Measurements from ENCODE around the gene GTF2IRD1. TPM values are rescaled to one million over a fixed set of nuclear protein-coding genes. Genes with fewer than 3 reads are reported as not detected.
"Not testable (repeated sequence)": the region's sequence is repeated elsewhere in the genome, so short reads cannot be mapped to it uniquely, and the experiment has no call there.

The GTF2IRD1 gene
- polyA plus RNA-seq, 1 donor from 2014 or later: not detected

- no peaks in the 10 kb centered on the region for H3K9me3 Mint-ChIP-seq
- H3K27ac Mint-ChIP-seq: no peak overlapping the region
- peaks cover 1% of the 10 kb centered on the region for H3K27me3 Mint-ChIP-seq
- H3K4me3 Mint-ChIP-seq: no peak overlapping the region
- no peaks in the 10 kb centered on the region for H3K4me1 Mint-ChIP-seq
- peaks cover 2% of the 10 kb centered on the region for H3K36me3 Mint-ChIP-seq
Measured at GRCh38 chr7:74561898-74562613, 108.3 kb downstream of the GTF2IRD1 start.

- H3K9me3 Mint-ChIP-seq, H3K27me3 Mint-ChIP-seq, H3K27ac Mint-ChIP-seq, H3K4me3 Mint-ChIP-seq, H3K4me1 Mint-ChIP-seq, H3K36me3 Mint-ChIP-seq: not testable (repeated sequence)
Measured at GRCh38 chr7:74563639-74564038, 109.9 kb downstream of the GTF2IRD1 start.

DNA sequence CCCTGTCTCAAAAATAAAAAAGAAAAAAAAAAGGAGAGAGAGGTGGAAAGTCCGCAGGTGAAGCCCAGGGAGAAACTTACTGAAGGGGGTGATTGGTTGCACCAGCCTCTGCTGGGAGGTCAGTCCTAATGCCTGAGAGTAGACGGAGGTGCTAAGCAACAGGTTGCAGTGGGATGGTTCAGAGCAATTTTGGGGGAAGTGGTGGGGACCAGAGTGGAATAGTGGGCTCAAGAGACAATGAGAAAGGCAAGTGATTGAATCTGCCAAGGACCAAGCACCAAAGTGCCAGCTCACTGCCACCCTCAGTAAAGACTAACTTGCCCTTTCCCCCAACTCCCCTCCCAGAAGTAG, 113.6 kb downstream of the GTF2IRD1 start:
- Mint-ChIP-seq H3K27me3 (peaks cover 10% of the 10 kb centered on the region), H3K36me3 (no peaks in the 10 kb centered on the region), H3K4me3 (no peak overlapping the region), H3K27ac (no peak overlapping the region), H3K9me3 (no peaks in the 10 kb centered on the region), H3K4me1 (peaks cover 0 to under 1% (median 0%) of the 10 kb centered on the region in 3 donors)

DNA sequence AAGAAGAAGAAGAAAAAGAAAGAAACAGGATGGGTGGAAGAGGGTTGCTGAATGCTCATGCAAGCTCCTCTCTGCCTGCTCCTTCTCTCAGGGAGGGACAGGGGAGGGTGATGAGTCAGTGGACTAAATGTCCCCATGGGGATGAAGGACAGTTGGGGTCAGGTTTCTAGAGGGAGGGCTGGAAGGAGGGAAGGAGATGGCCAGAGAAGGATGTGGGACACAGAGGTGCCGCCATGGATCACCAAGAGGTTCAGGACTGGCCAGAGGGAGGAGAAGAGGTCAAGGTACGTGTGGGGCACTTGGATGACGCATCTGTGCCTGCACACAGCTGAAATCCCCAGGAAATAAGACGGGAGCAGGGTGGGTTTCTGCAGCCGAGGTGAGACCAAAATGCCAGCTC, 115.0 kb downstream of the GTF2IRD1 start:
- Mint-ChIP-seq H3K9me3 (no peaks in the 10 kb centered on the region), H3K27ac (no peak overlapping the region), H3K4me3 (no peak overlapping the region), H3K36me3 (peaks cover 3% of the 10 kb centered on the region), H3K27me3 (peaks cover 10% of the 10 kb centered on the region), H3K4me1 (peaks cover 0 to 6% (median 0%) of the 10 kb centered on the region in 3 donors)

DNA sequence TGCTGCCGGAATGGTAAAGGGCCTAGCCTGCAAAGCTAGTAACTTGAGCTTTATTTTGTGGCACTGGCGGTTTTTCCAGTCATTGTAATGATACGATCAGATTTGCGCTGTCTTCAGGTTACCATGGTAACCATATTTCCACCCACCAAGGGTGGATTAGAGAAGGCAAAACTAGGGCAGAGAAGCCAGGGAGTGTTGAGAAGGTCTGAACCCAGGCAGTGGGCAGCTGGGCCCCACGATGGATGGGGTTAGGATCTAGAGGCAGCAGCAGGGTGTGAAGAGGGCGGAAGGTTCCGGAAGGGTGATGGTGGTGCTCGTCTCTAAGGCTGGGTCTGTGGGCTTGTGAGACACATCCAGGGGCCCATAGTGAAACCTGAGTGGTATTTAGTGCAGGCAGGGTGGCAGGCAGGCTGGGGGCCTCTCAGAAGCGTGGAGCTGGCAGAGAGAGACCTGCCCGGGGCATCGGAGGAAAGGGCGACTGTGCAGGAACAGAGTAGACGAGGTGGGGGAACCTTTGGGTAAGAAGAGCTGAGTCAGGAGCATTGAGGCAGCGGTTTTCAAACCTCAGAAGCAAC, 115.9 kb downstream of the GTF2IRD1 start:
- Mint-ChIP-seq H3K4me3 (no peak overlapping the region), H3K36me3 (peaks cover 3% of the 10 kb centered on the region), H3K27ac (no peak overlapping the region), H3K4me1 (peaks cover 0 to 6% (median 0%) of the 10 kb centered on the region in 3 donors), H3K9me3 (no peaks in the 10 kb centered on the region), H3K27me3 (peaks cover 10% of the 10 kb centered on the region)

DNA sequence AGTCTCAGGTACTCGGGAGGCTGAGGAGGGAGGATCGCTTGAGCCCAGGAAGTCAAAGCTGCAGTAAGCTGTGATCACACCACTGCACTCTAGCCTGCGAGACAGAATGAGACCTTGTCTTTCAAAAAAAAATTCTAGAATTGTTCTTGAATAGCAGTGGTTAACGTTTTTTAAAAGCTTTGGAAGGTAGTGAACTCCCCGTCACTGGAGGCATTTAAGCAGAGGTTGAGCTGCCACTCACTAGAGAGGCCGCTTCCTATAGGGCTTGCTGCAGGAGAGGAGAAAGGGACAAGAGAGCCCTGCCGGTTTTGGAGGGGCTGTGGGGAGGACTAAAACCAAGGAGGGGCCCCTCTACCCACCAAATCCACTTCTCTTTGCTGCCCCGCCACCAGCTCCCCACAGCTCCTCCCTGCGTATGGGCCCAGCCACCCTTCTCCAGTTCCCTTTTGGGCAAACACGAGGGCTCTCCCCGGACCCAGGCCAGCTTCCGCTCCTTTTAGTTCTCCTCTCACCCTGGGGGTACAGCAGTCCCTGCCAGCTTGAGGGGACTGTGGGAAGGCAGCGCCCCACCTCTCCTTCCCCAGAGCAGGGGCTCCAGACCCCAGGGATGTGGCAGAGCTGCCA, 116.9 kb downstream of the GTF2IRD1 start:
- peaks cover 0 to 2% (median 0%) of the 10 kb centered on the region in 3 donors for H3K9me3 Mint-ChIP-seq
- H3K4me1 Mint-ChIP-seq: peaks cover 0 to 6% (median 0%) of the 10 kb centered on the region in 3 donors
- peaks cover 10% of the 10 kb centered on the region for H3K27me3 Mint-ChIP-seq
- peak overlapping the region in 1 of 3 donors; percentile 82 for H3K27ac Mint-ChIP-seq
- no peak overlapping the region for H3K4me3 Mint-ChIP-seq
- peaks cover 3% of the 10 kb centered on the region for H3K36me3 Mint-ChIP-seq

DNA sequence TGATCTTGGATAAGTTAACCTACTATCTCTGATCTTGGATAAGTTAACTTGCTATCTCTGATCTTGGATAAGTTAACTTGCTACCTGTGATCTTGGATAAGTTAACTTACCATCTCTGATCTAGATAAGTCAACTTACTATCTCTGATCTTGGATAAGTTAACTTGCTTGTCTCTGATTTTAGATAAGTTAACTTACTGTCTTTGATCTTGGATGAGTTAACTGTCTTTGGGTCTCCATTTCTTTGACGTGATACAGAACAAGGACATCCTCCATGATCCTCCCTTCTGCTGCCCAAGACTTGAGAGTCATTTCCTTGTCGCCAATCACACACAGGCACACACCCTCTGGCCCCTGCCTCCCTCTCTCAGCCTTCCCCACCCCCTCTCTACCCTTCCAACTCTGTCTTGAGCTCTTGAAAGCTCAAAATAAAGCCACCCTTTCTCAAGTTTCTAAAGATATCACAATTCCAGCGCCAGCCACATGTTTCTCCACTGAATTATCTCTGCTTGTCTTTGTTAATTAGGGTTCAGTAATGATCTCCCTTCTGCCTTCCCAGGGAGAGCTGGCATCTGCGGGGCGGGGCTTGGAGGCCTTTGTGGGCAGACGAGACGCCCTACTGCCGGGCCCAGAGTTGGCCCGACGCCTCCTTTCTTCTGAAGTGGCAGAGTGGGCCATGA, 118.7 kb downstream of the GTF2IRD1 start:
- Mint-ChIP-seq H3K27ac (peak overlapping the region in 1 of 3 donors; percentile 35), H3K27me3 (peaks cover 8% of the 10 kb centered on the region), H3K36me3 (peaks cover 3% of the 10 kb centered on the region), H3K4me1 (peaks cover 0 to 6% (median 0%) of the 10 kb centered on the region in 3 donors), H3K9me3 (peaks cover 0 to 2% (median 0%) of the 10 kb centered on the region in 3 donors), H3K4me3 (no peak overlapping the region)

DNA sequence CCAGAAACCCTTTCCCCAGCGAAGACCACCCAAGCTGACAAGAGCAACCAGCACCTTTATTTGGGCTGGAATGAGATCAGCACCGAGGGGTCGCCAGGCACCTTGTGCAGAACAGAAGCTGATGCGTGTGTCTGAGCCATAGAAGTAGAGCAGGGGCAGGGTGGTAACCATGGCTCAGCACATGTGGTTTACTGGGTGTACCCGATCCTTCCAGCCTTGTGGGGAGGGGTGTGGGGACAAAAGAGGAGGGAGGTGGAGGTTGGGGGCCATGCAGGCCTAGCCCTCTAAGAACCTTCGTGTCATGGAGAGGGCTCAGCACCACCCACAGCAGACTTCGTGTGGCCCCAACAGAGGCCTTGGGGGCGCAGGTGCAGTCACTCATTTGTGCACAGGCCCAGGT, 119.8 kb downstream of the GTF2IRD1 start:
- H3K27me3 Mint-ChIP-seq: peaks cover 6% of the 10 kb centered on the region
- peaks cover 0 to 2% (median 0%) of the 10 kb centered on the region in 3 donors for H3K9me3 Mint-ChIP-seq
- peaks cover 0 to 6% (median 0%) of the 10 kb centered on the region in 3 donors for H3K4me1 Mint-ChIP-seq
- no peak overlapping the region for H3K4me3 Mint-ChIP-seq
- H3K27ac Mint-ChIP-seq: peak overlapping the region in 1 of 3 donors; percentile 35
- peaks cover 3% of the 10 kb centered on the region for H3K36me3 Mint-ChIP-seq

DNA sequence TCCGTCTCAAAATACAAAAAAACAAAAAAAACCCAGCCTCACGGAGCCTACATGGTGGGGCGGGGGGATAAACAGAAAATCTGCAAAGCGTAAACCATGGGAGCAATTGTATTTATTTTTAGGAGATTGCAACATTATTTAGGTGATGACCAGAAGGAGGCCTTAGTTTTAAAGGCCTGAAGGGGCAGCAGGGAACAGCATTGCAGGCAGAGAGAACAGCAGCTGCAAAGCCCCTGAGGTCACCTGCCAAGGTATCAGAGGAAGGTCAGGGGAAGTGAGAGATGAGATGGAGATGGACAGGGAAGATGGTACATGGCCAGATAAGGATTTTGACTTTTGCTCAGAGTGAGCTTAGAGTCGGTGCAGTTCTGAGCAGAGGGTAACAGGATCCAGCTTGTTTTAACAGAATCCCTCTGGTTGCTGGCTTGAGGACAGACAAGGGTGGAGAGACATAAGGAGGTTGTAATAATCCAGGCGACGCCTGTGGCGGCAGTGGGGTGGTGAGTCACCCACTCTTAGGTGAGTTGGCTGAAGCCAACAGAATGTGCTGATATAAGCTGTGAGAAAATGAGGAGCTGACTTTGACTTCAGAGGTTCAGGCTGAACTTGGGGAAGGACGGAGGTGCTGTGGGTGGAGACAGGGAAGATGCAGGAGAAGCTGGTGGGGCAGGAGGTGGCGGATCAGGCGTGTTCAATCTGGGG, 121.5 kb downstream of the GTF2IRD1 start:
- Mint-ChIP-seq H3K4me1 (peaks cover 0 to 6% (median 0%) of the 10 kb centered on the region in 3 donors), H3K4me3 (no peak overlapping the region), H3K27me3 (no peaks in the 10 kb centered on the region), H3K36me3 (peaks cover 3% of the 10 kb centered on the region), H3K27ac (peak overlapping the region in 1 of 3 donors; percentile 63), H3K9me3 (peaks cover 0 to 2% (median 0%) of the 10 kb centered on the region in 3 donors)

DNA sequence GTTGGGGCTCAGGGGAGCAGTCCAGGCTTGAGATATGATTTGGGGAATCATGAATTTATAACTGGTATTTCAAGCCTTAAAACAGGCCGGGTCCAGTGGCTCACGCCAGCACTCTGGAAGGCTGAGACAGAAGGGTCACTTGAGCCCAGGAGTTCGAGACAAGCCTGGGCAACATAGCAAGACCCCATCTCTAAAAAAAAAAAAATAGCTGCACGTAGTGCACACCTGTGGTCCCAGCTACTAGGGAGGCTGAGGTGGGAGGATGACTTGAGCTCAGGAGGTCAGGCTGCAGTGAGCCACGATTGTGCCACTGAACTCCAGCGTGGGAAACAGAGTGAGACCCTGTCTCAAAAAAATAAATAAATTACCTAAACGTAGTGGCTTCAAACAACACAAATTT, 122.1 kb downstream of the GTF2IRD1 start:
- Mint-ChIP-seq H3K36me3 (peaks cover 3% of the 10 kb centered on the region), H3K4me3 (no peak overlapping the region), H3K9me3 (peaks cover 0 to 2% (median 0%) of the 10 kb centered on the region in 3 donors), H3K4me1 (peaks cover 0 to 6% (median 0%) of the 10 kb centered on the region in 3 donors), H3K27me3 (no peaks in the 10 kb centered on the region), H3K27ac (peak overlapping the region in 1 of 3 donors; percentile 63)

DNA sequence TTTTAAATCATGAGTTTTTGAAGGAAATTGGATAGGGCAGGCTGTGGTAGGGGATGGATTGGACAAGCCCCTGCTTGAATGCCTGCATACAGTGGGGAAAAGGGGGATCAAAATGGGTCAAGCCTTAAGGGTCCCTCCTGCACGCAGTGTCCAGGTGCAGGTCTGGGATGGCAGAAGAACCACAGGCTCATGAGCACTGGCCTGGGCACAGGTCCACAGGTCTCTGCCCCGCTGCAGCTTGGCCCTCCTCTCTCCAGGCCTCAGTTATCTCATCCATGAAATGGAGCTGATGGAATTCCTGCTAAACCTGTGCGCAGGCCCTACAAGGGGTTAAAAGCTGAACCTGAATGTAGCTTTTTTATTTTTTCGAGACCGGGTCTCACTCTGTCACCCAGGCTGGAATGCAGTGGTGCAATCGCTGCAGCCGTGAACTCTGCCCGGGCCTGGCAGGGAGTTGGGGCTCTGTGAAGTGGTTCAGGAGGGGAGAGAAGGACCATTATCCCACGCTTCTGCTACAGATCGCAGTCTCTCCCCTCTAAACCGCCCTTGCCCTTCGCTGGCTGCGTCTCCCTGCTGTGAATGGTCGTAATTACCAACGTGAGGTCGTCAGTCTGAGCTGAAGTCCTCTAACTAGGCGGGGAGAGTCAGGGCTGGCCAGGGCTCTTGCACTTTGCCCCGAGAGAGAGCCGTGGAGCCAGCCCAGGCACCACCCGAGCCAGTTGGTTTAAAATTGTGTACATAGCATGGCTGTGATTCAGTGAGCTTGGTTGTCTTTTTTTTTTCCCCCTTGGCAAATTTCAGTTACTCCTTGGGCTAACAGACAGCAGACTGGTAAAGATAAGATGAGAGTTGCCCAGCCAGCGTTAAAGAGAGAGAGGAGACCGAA, 126.3 kb downstream of the GTF2IRD1 start:
- Mint-ChIP-seq H3K4me1 (no peaks in the 10 kb centered on the region), H3K27ac (no peak overlapping the region), H3K36me3 (no peaks in the 10 kb centered on the region), H3K9me3 (peaks cover 0 to 2% (median 0%) of the 10 kb centered on the region in 3 donors), H3K27me3 (no peaks in the 10 kb centered on the region), H3K4me3 (no peak overlapping the region)

DNA sequence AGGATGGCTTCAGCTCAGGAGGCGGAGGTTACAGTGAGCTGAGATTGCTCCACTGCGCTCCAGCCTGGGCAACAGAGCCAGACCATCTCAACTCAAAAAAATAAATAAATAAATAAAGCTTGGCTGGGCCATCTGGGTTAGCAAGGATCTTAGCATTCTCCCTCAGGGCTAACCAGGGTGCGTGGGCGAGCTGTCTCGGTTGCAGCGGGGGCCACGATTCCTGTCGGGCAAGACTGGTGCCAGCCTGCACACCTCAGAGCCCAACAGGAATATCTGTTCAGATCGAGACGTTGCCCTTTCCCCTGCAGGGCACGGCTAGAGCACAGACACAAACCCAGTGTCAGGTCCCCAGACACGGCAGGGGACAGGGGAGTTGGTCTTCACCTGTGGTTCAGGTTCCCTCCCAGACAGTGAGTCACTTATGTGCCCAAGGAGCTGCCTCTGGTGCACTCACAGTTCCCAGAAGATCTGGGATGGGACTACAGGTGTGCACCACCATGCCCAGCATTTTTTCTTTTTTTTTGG, 128.3 kb downstream of the GTF2IRD1 start:
- Mint-ChIP-seq H3K27ac (no peak overlapping the region), H3K4me1 (peaks cover 0 to 5% (median 0%) of the 10 kb centered on the region in 3 donors), H3K27me3 (no peaks in the 10 kb centered on the region), H3K9me3 (no peaks in the 10 kb centered on the region), H3K36me3 (no peaks in the 10 kb centered on the region), H3K4me3 (no peak overlapping the region)

DNA sequence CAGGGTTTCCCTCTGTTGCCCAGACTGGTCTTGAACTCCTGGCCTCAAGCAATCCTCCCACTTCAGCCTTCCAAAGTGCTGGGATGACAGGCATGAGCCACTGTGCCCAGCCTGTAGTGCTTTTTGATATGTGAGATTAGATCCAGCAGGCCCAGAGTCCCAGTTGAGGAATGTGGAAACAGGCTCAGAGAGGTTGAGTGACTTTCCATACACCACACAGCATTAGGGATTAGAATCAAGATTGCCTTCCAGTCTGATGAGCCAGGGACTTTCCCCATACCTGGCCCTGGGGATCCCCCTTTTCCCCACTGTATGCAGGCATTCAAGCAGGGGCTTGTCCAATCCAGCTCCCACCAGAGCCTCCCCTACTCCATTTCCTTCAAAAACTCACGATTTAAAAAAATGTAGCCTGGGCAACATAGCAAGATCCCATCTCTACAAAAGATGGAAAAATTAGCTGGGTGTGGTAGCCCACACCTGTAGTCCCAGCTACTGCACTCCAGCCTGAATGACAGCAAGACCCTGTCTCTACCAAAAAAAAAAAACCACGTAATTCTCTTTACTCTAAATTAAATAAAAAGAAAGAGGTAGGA, 128.8 kb downstream of the GTF2IRD1 start:
- Mint-ChIP-seq H3K27ac (peak overlapping the region in 1 of 3 donors; percentile 16), H3K9me3 (no peaks in the 10 kb centered on the region), H3K36me3 (no peaks in the 10 kb centered on the region), H3K27me3 (no peaks in the 10 kb centered on the region), H3K4me3 (no peak overlapping the region), H3K4me1 (peaks cover 4 to 10% (median 4%) of the 10 kb centered on the region in 3 donors)

Data from IgD-negative memory B cell (primary cell).